ENCODE data around the gene VWF.

Gene VWF

DNA sequence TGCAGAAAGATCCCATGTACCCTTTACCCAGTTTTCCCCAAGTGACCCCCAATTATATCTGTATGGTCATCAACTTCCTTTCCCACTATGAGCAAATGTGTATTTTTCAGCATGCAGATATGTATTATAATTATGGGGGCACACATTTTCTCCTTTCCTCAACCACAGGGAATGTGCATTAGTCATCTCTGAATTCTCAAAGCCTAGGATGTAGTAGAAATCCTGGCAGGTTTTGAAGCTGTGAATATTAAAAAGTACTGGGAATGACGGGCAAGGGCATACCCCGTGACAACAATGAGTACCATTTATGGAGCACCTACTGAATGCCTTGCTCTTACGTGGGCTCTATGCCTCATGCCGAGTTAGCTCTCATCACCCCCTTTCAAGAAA, 71.5 kb downstream of the VWF start:
- no peaks in the 10 kb centered on the region for H3K27me3 Mint-ChIP-seq
- H3K9me3 Mint-ChIP-seq (ENCODE audit: low read depth) = no peaks in the 10 kb centered on the region
- peaks cover 6% of the 10 kb centered on the region for H3K4me1 Mint-ChIP-seq (ENCODE audit: low read depth)
- no peak overlapping the region for H3K27ac Mint-ChIP-seq
- no peak overlapping the region for H3K4me3 Mint-ChIP-seq
- H3K36me3 Mint-ChIP-seq = no peaks in the 10 kb centered on the region

DNA sequence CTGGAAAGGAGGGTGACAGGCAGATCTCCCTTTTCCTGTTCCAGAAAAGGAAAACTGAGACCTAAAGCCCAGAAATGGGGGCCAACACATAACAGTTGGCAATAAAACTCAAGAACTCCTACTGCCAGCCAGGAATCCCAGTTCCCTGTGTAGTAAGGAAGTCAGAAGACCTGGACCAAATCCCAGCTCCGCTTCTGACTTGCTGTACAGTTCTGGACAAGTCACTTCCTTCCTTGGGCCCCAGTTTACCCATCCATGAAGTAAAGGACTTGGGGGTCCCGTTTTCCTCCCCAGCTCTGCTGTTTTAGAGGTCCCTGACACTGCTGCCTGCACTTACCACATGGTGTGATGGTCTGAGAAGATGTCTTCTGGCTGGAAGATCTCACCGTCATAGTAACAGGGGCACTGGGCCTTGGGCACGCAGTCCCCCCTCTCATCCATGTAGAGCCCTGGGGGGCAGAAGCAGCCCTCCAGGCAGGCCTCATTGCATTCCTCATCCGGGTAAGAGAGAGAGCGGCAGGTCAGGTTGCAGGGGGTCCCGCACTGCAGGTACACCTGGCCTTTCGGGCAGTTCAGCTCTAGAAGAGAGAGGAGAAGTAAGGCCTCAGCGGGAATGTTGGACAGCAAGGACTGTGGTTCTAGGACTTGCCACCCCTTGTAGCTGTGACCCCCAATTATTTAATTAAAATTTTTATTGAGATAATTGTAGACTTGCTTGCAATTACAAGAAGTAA, 72.1 kb downstream of the VWF start:
- no peaks in the 10 kb centered on the region for H3K36me3 Mint-ChIP-seq
- H3K4me1 Mint-ChIP-seq (ENCODE audit: low read depth) = peaks cover 6% of the 10 kb centered on the region
- no peak overlapping the region for H3K4me3 Mint-ChIP-seq
- no peaks in the 10 kb centered on the region for H3K9me3 Mint-ChIP-seq (ENCODE audit: low read depth)
- no peak overlapping the region for H3K27ac Mint-ChIP-seq
- H3K27me3 Mint-ChIP-seq = no peaks in the 10 kb centered on the region

DNA sequence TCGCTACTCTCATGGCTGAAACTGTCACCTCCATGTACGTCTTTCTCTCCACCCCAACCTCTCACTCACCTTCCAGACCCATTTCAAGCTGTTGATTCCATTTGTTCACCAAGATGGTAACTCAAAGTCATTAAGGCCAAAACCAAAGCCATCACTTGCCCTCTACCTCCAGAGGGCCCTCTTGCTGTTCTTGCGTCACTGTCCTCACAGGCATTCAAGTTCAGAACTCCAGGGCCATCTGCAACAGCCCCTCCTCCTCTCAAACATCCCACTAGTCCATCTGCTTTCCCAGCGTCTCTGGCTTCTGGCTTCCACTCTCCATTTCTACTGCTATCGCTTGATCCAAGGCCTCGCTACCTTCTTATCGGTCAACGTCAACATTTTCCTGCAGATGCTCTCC, 74.5 kb downstream of the VWF start:
- Mint-ChIP-seq H3K27me3 (peaks cover 2% of the 10 kb centered on the region), H3K9me3 (ENCODE audit: low read depth) (no peaks in the 10 kb centered on the region), H3K4me1 (ENCODE audit: low read depth) (no peaks in the 10 kb centered on the region)

DNA sequence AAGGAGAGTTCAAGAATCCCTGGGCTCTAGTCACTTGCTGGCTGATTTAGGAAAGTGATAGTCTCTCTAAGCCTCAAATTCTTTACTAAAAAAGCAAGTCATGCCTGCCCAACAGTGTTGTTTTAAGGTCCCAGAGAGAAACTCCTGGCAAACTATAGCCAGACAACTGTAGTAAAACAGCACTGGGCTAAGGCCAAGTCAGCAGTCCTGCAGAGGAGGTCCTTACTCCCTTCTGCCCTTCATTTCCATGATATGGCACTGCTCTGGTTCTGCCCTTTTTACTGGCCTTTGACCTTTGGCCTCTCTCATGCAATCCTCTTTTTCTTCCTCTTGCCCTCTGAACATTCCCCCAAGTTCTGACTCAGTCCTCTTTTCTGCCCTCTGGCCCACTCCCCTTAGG, 74.9 kb downstream of the VWF start:
- Mint-ChIP-seq H3K27me3 (peaks cover 2% of the 10 kb centered on the region), H3K9me3 (ENCODE audit: low read depth) (no peaks in the 10 kb centered on the region), H3K4me3 (no peak overlapping the region), H3K36me3 (no peaks in the 10 kb centered on the region), H3K27ac (no peak overlapping the region), H3K4me1 (ENCODE audit: low read depth) (no peaks in the 10 kb centered on the region)

More for the DNA sequence above, 74.5 kb downstream of the VWF start:
- Mint-ChIP-seq H3K4me3 (no peak overlapping the region), H3K36me3 (no peaks in the 10 kb centered on the region), H3K27ac (no peak overlapping the region)

DNA sequence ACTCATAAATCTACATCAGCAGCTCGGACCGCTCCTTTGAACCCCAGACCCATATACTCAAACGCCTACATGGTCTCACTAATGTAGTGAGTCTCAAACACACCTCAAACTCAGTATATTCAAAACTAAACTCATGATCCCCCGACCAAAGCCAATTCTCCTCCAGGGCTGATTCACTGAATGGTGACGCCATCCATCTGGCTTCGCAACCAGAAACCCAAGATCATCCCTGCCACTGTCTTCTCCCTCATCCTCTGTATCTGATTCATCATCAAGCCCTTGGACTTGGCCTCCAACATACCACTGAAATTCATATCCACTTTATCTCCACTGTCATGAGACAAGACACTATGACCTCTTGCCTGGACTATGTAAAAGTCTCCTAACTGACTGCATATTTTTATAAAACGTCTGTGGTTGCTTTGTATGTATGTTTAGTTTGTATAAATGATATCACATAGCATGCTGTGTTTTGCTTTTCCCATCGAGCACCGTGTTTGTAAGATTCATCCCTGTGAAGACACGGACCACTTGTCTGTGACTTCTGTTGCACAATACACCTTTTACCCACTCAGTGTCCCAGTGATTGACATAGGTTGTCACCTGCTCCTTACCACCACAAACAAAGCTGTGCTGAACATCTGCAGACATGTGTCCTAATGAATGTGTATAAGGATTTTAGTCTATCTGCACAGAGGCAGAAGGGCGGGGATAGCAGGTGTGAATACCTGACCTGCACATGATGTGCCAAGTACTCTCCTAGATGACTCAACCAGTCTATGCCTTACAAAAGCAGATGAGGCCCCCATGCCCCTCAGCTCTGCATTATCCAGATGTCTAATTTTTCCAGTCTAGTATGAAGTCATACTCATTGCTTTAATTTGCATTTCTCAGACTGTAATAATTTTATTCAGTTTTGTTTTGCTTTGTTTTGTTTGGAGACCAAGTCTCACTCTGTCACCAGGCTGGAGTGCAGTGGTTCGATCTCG, 76.9 kb downstream of the VWF start:
- no peak overlapping the region for H3K4me3 Mint-ChIP-seq

DNA sequence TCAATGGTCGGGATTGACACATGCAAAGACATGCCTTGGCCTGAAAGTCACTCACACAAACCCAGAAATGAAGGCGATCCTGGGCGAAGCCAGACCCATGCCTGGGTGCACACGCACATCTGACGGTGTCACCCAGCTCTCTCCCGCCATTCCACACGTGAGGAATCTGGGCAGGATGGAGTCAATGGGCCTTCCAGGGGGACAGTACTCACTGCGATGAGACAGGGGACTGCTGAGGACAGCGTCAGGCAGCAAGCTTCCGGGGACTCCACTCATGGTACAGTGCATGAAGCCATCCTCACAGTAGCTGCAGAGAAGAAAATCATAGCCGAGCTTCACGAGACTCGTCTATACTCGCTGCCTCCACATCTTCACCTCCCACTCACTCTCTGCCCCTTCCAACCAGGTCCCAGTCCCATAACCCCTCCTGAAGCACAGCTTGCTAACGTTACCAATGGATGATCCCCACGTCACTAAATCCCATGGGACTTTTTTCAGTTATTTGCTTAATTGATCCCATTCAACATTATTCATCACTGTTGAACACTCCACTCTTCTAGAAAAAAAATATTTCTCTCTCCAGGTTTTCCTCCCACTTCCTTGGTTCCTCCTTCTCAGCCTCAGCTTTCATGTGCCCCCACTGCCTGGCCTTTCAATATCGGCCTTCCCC, 77.8 kb downstream of the VWF start:
- Mint-ChIP-seq H3K27ac (no peak overlapping the region), H3K36me3 (no peaks in the 10 kb centered on the region), H3K27me3 (peaks cover 2% of the 10 kb centered on the region), H3K9me3 (ENCODE audit: low read depth) (no peaks in the 10 kb centered on the region), H3K4me1 (ENCODE audit: low read depth) (no peaks in the 10 kb centered on the region), H3K4me3 (no peak overlapping the region)

More for the DNA sequence above, 76.9 kb downstream of the VWF start:
- Mint-ChIP-seq H3K27me3 (peaks cover 2% of the 10 kb centered on the region), H3K27ac (no peak overlapping the region), H3K9me3 (ENCODE audit: low read depth) (no peaks in the 10 kb centered on the region), H3K36me3 (no peaks in the 10 kb centered on the region), H3K4me1 (ENCODE audit: low read depth) (no peaks in the 10 kb centered on the region)

DNA sequence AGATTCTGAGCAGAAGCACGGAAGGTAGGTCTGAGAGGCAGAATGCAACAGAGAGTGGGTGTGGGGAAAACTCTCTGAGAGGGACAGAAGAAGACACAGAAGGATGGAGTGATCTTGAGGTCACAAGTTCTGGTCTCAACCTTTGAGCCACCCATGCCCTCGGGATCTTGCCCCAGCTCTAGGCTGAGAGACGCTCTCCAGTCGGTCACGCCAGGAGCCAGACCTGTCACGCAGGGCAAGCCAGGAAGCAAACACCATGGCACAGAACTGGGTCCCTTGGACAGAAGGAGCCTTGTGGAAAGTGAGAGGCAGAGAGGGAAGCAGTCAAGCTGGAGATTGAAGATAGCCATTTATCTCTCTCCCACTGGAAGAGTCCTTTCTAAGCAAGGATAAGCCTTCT, 79.0 kb downstream of the VWF start:
- H3K27me3 Mint-ChIP-seq = peaks cover 2% of the 10 kb centered on the region
- no peak overlapping the region for H3K27ac Mint-ChIP-seq
- H3K36me3 Mint-ChIP-seq = no peaks in the 10 kb centered on the region
- H3K4me1 Mint-ChIP-seq (ENCODE audit: low read depth) = no peaks in the 10 kb centered on the region
- H3K4me3 Mint-ChIP-seq = no peak overlapping the region
- no peaks in the 10 kb centered on the region for H3K9me3 Mint-ChIP-seq (ENCODE audit: low read depth)

DNA sequence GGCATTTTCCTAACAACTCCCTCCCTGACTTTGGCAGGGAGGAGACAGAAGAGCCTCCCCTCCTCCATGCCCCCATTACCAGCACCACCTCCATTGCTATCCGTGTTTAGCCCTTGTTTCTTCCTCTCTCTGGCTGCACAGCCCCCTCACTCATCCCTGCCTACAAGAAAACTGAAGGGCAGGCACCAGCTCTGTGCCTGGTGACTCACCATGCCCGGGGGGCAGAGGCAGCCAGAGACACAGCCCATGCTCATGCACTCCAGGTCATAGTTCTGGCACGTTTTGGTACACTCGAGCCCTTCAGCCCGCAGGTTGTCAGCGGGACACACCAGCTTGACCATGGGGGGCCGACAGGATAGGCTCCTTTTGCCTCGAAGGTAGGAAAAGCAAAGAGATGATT, 80.4 kb downstream of the VWF start:
- Mint-ChIP-seq H3K27ac (no peak overlapping the region), H3K36me3 (no peaks in the 10 kb centered on the region), H3K27me3 (peaks cover 2% of the 10 kb centered on the region), H3K4me1 (ENCODE audit: low read depth) (no peaks in the 10 kb centered on the region), H3K4me3 (no peak overlapping the region), H3K9me3 (ENCODE audit: low read depth) (no peaks in the 10 kb centered on the region)

DNA sequence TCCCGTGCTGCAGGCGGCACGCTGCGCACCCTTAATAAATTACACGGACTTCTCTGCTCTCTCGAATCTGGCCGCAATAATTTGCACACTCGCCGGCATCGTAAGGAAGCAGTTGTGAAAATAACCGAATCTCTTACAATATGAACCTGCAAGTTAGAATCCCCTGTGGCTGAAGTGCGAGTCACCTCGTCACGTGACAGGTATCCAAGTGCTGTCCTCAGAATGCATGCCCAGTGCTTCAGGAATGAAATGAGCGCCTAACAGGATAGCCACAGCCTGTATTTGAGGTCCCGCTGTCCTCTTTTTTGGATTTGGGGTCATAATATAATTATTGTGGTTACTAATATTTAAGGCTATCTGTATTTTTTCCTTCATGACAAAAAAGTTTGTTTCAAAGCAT, 82.0 kb downstream of the VWF start:
- Mint-ChIP-seq H3K27me3 (peaks cover 2% of the 10 kb centered on the region), H3K36me3 (no peaks in the 10 kb centered on the region), H3K4me3 (no peak overlapping the region), H3K27ac (no peak overlapping the region), H3K9me3 (ENCODE audit: low read depth) (no peaks in the 10 kb centered on the region), H3K4me1 (ENCODE audit: low read depth) (no peaks in the 10 kb centered on the region)

DNA sequence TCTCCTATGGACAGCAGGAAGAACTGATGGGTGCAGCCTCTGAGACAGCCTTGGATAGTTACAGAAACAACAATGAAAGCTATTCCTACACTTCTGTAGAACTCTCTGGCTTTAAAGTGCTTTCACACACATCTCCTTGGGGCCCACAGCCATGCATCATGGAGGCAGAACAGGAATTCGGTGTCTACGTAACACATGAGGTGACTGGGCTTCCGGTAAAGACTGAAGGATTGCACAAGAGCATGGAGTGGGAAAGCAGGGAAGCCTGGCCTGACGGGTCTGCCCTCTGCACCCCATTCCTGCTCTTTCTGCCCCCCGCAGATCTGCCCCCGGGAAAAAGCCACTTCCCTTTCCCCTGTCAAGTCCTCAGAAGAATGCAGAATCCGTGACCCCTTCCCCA, 82.6 kb downstream of the VWF start:
- Mint-ChIP-seq H3K27me3 (no peaks in the 10 kb centered on the region), H3K9me3 (ENCODE audit: low read depth) (no peaks in the 10 kb centered on the region), H3K36me3 (no peaks in the 10 kb centered on the region), H3K4me1 (ENCODE audit: low read depth) (no peaks in the 10 kb centered on the region), H3K27ac (no peak overlapping the region), H3K4me3 (no peak overlapping the region)

DNA sequence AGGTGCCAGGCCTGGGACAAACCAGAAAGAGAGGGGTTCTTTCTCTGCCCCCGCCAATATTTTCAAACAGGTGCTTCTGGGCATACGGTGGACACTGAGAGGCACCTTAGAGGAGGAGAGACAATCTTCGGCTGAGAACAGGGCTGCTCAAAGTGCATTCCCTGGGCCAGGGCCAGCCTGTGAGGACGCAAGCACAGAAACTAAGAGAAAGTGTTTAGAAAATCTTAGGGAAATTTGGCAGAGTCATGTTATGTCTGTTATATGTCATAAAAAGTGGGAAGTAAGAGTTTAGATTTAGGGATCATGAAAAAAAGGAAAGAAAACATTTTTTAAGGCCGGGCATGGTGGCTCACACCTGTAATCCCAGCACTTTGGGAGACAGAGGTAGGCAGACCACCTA, 83.7 kb downstream of the VWF start:
- Mint-ChIP-seq H3K4me3 (no peak overlapping the region), H3K4me1 (ENCODE audit: low read depth) (no peaks in the 10 kb centered on the region), H3K27me3 (no peaks in the 10 kb centered on the region), H3K9me3 (ENCODE audit: low read depth) (no peaks in the 10 kb centered on the region), H3K36me3 (no peaks in the 10 kb centered on the region), H3K27ac (no peak overlapping the region)

DNA sequence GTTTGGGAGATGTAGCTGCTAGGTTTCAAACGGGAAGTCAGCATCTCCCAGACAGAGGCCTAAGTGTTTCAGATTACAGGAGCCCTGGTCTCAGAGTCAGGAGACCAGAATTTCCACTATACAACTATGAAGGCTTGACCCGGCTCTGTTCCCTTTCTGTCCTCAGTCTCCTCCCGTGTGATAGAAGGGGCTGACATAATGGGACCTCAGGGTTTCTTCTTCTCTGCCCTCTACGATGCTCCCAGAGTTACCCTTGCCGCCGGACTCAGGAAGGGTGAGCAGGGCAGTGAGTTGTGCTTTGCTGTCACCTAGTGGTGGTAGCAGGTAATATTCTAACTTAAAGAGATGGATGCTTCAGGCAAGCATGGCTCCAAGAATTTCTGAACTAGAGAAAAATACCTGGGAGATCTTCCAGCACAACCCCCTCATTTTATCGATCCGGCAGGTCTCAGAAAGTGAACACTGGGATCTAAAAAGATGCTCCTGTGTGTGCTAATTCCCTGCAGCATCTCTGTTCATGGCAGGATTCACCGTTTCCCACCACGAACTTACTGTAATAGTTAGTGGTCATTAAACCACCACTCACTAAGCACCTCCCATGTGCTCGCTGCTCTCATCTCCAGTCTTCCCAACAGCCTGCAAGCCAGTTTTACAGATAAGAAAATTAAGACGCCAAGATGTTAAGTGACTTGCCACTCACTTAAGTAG, 84.4 kb downstream of the VWF start:
- no peaks in the 10 kb centered on the region for H3K27me3 Mint-ChIP-seq
- H3K4me1 Mint-ChIP-seq (ENCODE audit: low read depth) = no peaks in the 10 kb centered on the region
- no peak overlapping the region for H3K4me3 Mint-ChIP-seq
- H3K27ac Mint-ChIP-seq = no peak overlapping the region
- H3K36me3 Mint-ChIP-seq = no peaks in the 10 kb centered on the region
- H3K9me3 Mint-ChIP-seq (ENCODE audit: low read depth) = no peaks in the 10 kb centered on the region

DNA sequence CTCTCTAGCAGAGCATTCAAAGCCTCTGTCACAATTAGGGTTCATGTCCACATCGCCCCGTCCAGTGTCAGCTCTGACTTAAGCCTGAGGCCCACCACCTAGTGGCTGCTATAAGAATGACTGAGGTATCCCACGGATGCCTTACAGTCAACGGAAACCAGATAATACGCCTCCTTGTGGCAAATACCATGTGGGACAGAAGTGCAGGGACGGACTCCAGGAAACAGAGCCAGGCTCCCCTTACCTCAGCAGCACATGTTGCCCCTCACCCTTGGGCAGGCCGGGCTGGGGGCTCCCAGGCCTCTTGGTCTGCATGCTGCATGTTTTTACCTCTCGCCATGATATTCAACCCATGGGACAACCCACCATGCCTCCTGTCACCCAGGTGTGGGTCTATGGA, 86.3 kb downstream of the VWF start:
- no peaks in the 10 kb centered on the region for H3K9me3 Mint-ChIP-seq (ENCODE audit: low read depth)
- H3K36me3 Mint-ChIP-seq = no peaks in the 10 kb centered on the region
- no peak overlapping the region for H3K4me3 Mint-ChIP-seq
- H3K27ac Mint-ChIP-seq = no peak overlapping the region
- no peaks in the 10 kb centered on the region for H3K4me1 Mint-ChIP-seq (ENCODE audit: low read depth)
- H3K27me3 Mint-ChIP-seq = no peaks in the 10 kb centered on the region

DNA sequence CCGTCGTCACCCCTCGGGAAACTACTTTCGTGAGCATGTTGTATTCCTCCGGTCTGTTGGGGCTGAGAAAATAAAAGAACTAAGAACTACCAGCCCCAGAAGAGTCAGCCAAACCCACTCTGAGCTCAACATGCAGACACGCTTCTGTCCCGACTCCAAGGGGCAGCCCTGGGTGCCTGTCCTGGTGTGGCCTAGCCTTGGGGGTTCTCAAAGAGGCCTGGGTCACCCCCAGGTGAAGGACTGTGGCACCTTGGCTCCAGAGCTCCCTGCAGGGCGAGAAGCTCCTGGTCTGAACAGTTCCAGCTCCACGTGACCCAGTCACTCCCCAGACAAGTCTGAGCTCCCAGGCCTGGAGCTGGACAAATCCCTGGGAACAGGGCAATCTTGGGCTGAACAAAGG, 87.0 kb downstream of the VWF start:
- no peak overlapping the region for H3K4me3 Mint-ChIP-seq
- H3K4me1 Mint-ChIP-seq (ENCODE audit: low read depth) = no peaks in the 10 kb centered on the region
- H3K36me3 Mint-ChIP-seq = no peaks in the 10 kb centered on the region
- no peaks in the 10 kb centered on the region for H3K9me3 Mint-ChIP-seq (ENCODE audit: low read depth)
- no peaks in the 10 kb centered on the region for H3K27me3 Mint-ChIP-seq
- no peak overlapping the region for H3K27ac Mint-ChIP-seq

DNA sequence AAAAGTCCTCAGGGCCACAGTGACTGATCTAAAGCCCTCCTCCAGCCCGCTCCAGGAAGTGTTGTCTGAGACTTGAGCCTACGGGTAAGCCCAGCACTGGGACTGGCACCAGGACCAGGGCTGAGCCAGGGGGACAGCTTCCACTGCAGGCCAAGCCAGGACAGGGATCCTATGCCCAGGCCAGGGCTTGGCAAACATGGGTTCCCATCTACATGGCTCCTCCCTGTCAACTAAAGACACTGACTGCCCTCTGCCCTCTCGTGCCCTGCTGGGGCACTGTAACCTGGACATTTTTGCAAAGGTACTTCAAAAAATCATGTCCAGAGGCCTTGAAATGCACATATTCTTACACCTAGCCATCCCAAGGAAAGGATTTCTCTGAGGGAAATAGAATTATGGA, 88.0 kb downstream of the VWF start:
- H3K4me3 Mint-ChIP-seq = no peak overlapping the region
- no peaks in the 10 kb centered on the region for H3K27me3 Mint-ChIP-seq
- no peaks in the 10 kb centered on the region for H3K4me1 Mint-ChIP-seq (ENCODE audit: low read depth)
- no peaks in the 10 kb centered on the region for H3K9me3 Mint-ChIP-seq (ENCODE audit: low read depth)
- H3K27ac Mint-ChIP-seq = no peak overlapping the region
- no peaks in the 10 kb centered on the region for H3K36me3 Mint-ChIP-seq

Data from activated naive CD8-positive, alpha-beta T cell (primary cell).